ENCODE results near the gene RBFOX1.

RBFOX1 gene

GRCh38 chr16:7613518-7613917 lies 280.9 kb downstream of the RBFOX1 start:
- H3K4me3 ChIP-seq = no peak overlapping the region
- H3K27ac ChIP-seq = no peak overlapping the region
- DNase-seq (ENCODE audit: low read depth, low spot score) = no peak
- TF ChIP-seq EZH2 (IDR thresholded peaks at IDR 0.05) = no peak
- no peak for TF ChIP-seq FOXP2 (optimal IDR thresholded peaks at IDR 0.05; ENCODE audit: control extremely low read depth, extremely low read length, insufficient read depth)
- no peak for TF ChIP-seq POLR2AphosphoS5 (IDR thresholded peaks at IDR 0.05; ENCODE audit: borderline replicate concordance, low read depth, low read length)
- no peaks in the 10 kb centered on the region for H3K36me3 ChIP-seq (ENCODE audit: insufficient read depth, low read length)
- no peaks in the 10 kb centered on the region for H3K9me3 ChIP-seq (ENCODE audit: low read depth, low read length)
- no peak overlapping the region for H3K9ac ChIP-seq (ENCODE audit: insufficient read length)

GRCh38 chr16:7614021-7614795 lies 281.6 kb downstream of the RBFOX1 start:
- TF ChIP-seq EZH2 (IDR thresholded peaks at IDR 0.05) = no peak
- TF ChIP-seq POLR2AphosphoS5 (IDR thresholded peaks at IDR 0.05; ENCODE audit: borderline replicate concordance, low read depth, low read length) = no peak
- no peak for TF ChIP-seq FOXP2 (optimal IDR thresholded peaks at IDR 0.05; ENCODE audit: control extremely low read depth, extremely low read length, insufficient read depth)
- Histone ChIP-seq H3K36me3 (ENCODE audit: insufficient read depth, low read length) (no peaks in the 10 kb centered on the region), H3K9me3 (ENCODE audit: low read depth, low read length) (no peaks in the 10 kb centered on the region), H3K4me3 (no peak overlapping the region), H3K9ac (ENCODE audit: insufficient read length) (no peak overlapping the region), H3K27ac (no peak overlapping the region)
- no peak for DNase-seq (ENCODE audit: low read depth, low spot score)

- H3K9ac ChIP-seq (ENCODE audit: insufficient read length) = no peak overlapping the region
- no peak for DNase-seq (ENCODE audit: low read depth, low spot score)
Observed at GRCh38 chr16:7615565-7615964, 282.9 kb downstream of the RBFOX1 start.

GRCh38 chr16:7624871-7625766 lies 292.5 kb downstream of the RBFOX1 start:
- H3K4me3 ChIP-seq = no peak overlapping the region
- H3K9me3 ChIP-seq (ENCODE audit: low read depth, low read length) = no peaks in the 10 kb centered on the region
- DNase-seq (ENCODE audit: low read depth, low spot score) = no peak
- H3K27ac ChIP-seq = no peak overlapping the region
- H3K36me3 ChIP-seq (ENCODE audit: insufficient read depth, low read length) = no peaks in the 10 kb centered on the region
- no peak overlapping the region for H3K9ac ChIP-seq (ENCODE audit: insufficient read length)
- TF ChIP-seq EZH2 (IDR thresholded peaks at IDR 0.05) = no peak
- no peak for TF ChIP-seq FOXP2 (optimal IDR thresholded peaks at IDR 0.05; ENCODE audit: control extremely low read depth, extremely low read length, insufficient read depth)
- TF ChIP-seq POLR2AphosphoS5 (IDR thresholded peaks at IDR 0.05; ENCODE audit: borderline replicate concordance, low read depth, low read length) = no peak

More at GRCh38 chr16:7615565-7615964, 282.9 kb downstream of the RBFOX1 start:
- no peaks in the 10 kb centered on the region for H3K9me3 ChIP-seq (ENCODE audit: low read depth, low read length)
- no peak overlapping the region for H3K27ac ChIP-seq
- no peak overlapping the region for H3K4me3 ChIP-seq
- H3K36me3 ChIP-seq (ENCODE audit: insufficient read depth, low read length) = no peaks in the 10 kb centered on the region
- TF ChIP-seq EZH2 (IDR thresholded peaks at IDR 0.05) (no peak), FOXP2 (optimal IDR thresholded peaks at IDR 0.05; ENCODE audit: control extremely low read depth, extremely low read length, insufficient read depth) (no peak), POLR2AphosphoS5 (IDR thresholded peaks at IDR 0.05; ENCODE audit: borderline replicate concordance, low read depth, low read length) (no peak)

GRCh38 chr16:7628981-7629380 lies 296.3 kb downstream of the RBFOX1 start:
- Histone ChIP-seq H3K4me3 (no peak overlapping the region), H3K36me3 (ENCODE audit: insufficient read depth, low read length) (no peaks in the 10 kb centered on the region), H3K9me3 (ENCODE audit: low read depth, low read length) (no peaks in the 10 kb centered on the region), H3K27ac (no peak overlapping the region), H3K9ac (ENCODE audit: insufficient read length) (no peak overlapping the region)
- TF ChIP-seq FOXP2 (optimal IDR thresholded peaks at IDR 0.05; ENCODE audit: control extremely low read depth, extremely low read length, insufficient read depth) (no peak), EZH2 (IDR thresholded peaks at IDR 0.05) (no peak), POLR2AphosphoS5 (IDR thresholded peaks at IDR 0.05; ENCODE audit: borderline replicate concordance, low read depth, low read length) (no peak)
- DNase-seq (ENCODE audit: low read depth, low spot score) = no peak

- H3K4me3 ChIP-seq = no peak overlapping the region
- no peak for TF ChIP-seq EZH2 (IDR thresholded peaks at IDR 0.05)
- H3K9ac ChIP-seq (ENCODE audit: insufficient read length) = no peak overlapping the region
- H3K27ac ChIP-seq = no peak overlapping the region
- no peaks in the 10 kb centered on the region for H3K36me3 ChIP-seq (ENCODE audit: insufficient read depth, low read length)
- no peak for DNase-seq (ENCODE audit: low read depth, low spot score)
- H3K9me3 ChIP-seq (ENCODE audit: low read depth, low read length) = no peaks in the 10 kb centered on the region
Observed at GRCh38 chr16:7629571-7629970, 296.9 kb downstream of the RBFOX1 start.

- no peak overlapping the region for H3K4me3 ChIP-seq
- no peaks in the 10 kb centered on the region for H3K36me3 ChIP-seq (ENCODE audit: insufficient read depth, low read length)
- no peak for DNase-seq (ENCODE audit: low read depth, low spot score)
- H3K27ac ChIP-seq = no peak overlapping the region
- no peak for TF ChIP-seq POLR2AphosphoS5 (IDR thresholded peaks at IDR 0.05; ENCODE audit: borderline replicate concordance, low read depth, low read length)
- no peak for TF ChIP-seq FOXP2 (optimal IDR thresholded peaks at IDR 0.05; ENCODE audit: control extremely low read depth, extremely low read length, insufficient read depth)
- no peak for TF ChIP-seq EZH2 (IDR thresholded peaks at IDR 0.05)
- no peaks in the 10 kb centered on the region for H3K9me3 ChIP-seq (ENCODE audit: low read depth, low read length)
- no peak overlapping the region for H3K9ac ChIP-seq (ENCODE audit: insufficient read length)
Observed at GRCh38 chr16:7637446-7637845, 304.8 kb downstream of the RBFOX1 start.

- TF ChIP-seq EZH2 (IDR thresholded peaks at IDR 0.05) = no peak
- TF ChIP-seq POLR2AphosphoS5 (IDR thresholded peaks at IDR 0.05; ENCODE audit: borderline replicate concordance, low read depth, low read length) = no peak
- no peak for TF ChIP-seq FOXP2 (optimal IDR thresholded peaks at IDR 0.05; ENCODE audit: control extremely low read depth, extremely low read length, insufficient read depth)
- no peak for DNase-seq (ENCODE audit: low read depth, low spot score)
- H3K27ac ChIP-seq = no peak overlapping the region
- H3K9me3 ChIP-seq (ENCODE audit: low read depth, low read length) = no peaks in the 10 kb centered on the region
- no peaks in the 10 kb centered on the region for H3K36me3 ChIP-seq (ENCODE audit: insufficient read depth, low read length)
- no peak overlapping the region for H3K9ac ChIP-seq (ENCODE audit: insufficient read length)
- no peak overlapping the region for H3K4me3 ChIP-seq
Observed at GRCh38 chr16:7638306-7638705, 305.7 kb downstream of the RBFOX1 start.
